GM23248 (cell line): ENCODE measurements around the gene SETD6. TPM values are rescaled to one million over a fixed set of nuclear protein-coding genes. Genes with fewer than 3 reads are reported as not detected.

Experiments used
- DNase-seq: peaks from one replicate; pipeline ENCODE4 v3.0.0-alpha.2; 2015
- H2AFZ ChIP-seq: fragments of 200-600 bp; sonication (generic); 2 replicates; pipeline ENCODE4 v1.6.1; 2016; ENCODE audit warnings: antibody characterized with exemption
- H3F3A ChIP-seq: fragments of 200-600 bp; sonication (generic); 2 replicates; pipeline ENCODE4 v1.6.1; 2016; ENCODE audit warnings: mild to moderate bottlenecking, antibody characterized with exemption, mixed run types; ENCODE audit not compliant: insufficient read depth
- H3K27ac ChIP-seq: fragments of 200-600 bp; sonication (generic); 2 replicates; pipeline ENCODE4 v1.5.1; 2016; ENCODE audit warnings: mild to moderate bottlenecking
- H3K27me3 ChIP-seq: fragments of 200-600 bp; sonication (generic); replicated peaks from 2 replicates; pipeline ENCODE4 v1.6.1; 2016; ENCODE audit warnings: mild to moderate bottlenecking; ENCODE audit not compliant: insufficient read depth
- H3K36me3 ChIP-seq: fragments of 200-600 bp; sonication (generic); 2 replicates; pipeline ENCODE4 v1.6.1; 2016; ENCODE audit warnings: low read depth, mild to moderate bottlenecking
- H3K4me1 ChIP-seq: fragments of 200-600 bp; sonication (generic); 2 replicates; pipeline ENCODE4 v1.6.1; 2016; ENCODE audit warnings: mild to moderate bottlenecking; ENCODE audit not compliant: insufficient read depth
- H3K4me2 ChIP-seq: fragments of 200-600 bp; sonication (generic); one replicate; pipeline ENCODE4 v1.6.1; 2016; ENCODE audit warnings: mild to moderate bottlenecking; ENCODE audit not compliant: unreplicated experiment
- H3K4me3 ChIP-seq: fragments of 200-600 bp; sonication (generic); 2 replicates; pipeline ENCODE4 v1.5.1; 2016; ENCODE audit warnings: mild to moderate bottlenecking
- H3K79me2 ChIP-seq: fragments of 200-600 bp; sonication (generic); 2 replicates; pipeline ENCODE4 v1.6.1; 2016; ENCODE audit warnings: mild to moderate bottlenecking; ENCODE audit not compliant: insufficient read depth
- H3K9ac ChIP-seq: fragments of 200-600 bp; sonication (generic); 2 replicates; pipeline ENCODE4 v1.6.1; 2016; ENCODE audit warnings: mild to moderate bottlenecking
- H3K9me2 ChIP-seq: fragments of 200-600 bp; sonication (generic); 2 replicates; pipeline ENCODE4 v1.6.1; 2016; ENCODE audit warnings: mixed run types, mild to moderate bottlenecking, moderate library complexity; ENCODE audit not compliant: insufficient read depth
- H3K9me3 ChIP-seq: fragments of 200-600 bp; sonication (generic); one replicate; pipeline ENCODE4 v1.6.1; 2017; ENCODE audit warnings: low read depth
- H4K20me1 ChIP-seq: fragments of 200-600 bp; sonication (generic); 2 replicates; pipeline ENCODE4 v1.6.0; 2016; ENCODE audit not compliant: insufficient read depth
- EZH2 ChIP-seq: fragments of 200-600 bp; sonication (generic); IDR thresholded peaks from 2 replicates; pipeline ENCODE4 v1.6.1; 2018; ENCODE audit warnings: antibody characterized with exemption, mild to moderate bottlenecking; ENCODE audit not compliant: insufficient read depth, poor library complexity, severe bottlenecking
- EZH2phosphoT487 ChIP-seq: fragments of 200-600 bp; sonication (generic); IDR thresholded peaks from 2 replicates; pipeline ENCODE4 v1.6.1; 2018; ENCODE audit warnings: antibody characterized with exemption, moderate library complexity, mild to moderate bottlenecking, low read depth; ENCODE audit not compliant: insufficient read depth
- WGBS, 2 experiments: methylation state at CpG; one replicate each; pipeline ENCODE4 v1.1.6; 2015 to 2017; ENCODE audit warnings: low lambda C conversion rate in 2 of 2, low coverage in 1 of 2; ENCODE audit errors: missing lambda C conversion rate in 2 of 2; 5-methylcytosine and 5-hydroxymethylcytosine counted together
- in situ Hi-C: fragments of 300-500 bp; cut with MboI; formaldehyde crosslinking; loops from 2 replicates; pipeline ENCODE4 v1.15.0; 2020
- polyA plus RNA-seq: library from polyadenylated mRNA; unstranded; fragments of >200 nt; fragmentation: Nextera tagmentation; extraction: Ambion mirVana; gene quantifications from 2 replicates; pipeline ENCODE4 v1.2.1, GENCODE V29; 2016
- total RNA-seq: library from RNA; depleted of rRNA; stranded (reverse); fragments of >200 nt; shearing (Covaris generic); gene quantifications from 2 replicates; pipeline ENCODE4 v1.2.3, GENCODE V29; 2014

Gene SETD6
- total and polyA plus RNA-seq, 2 experiments from 2014 or later: 9.4 to 11.5 TPM

DNA sequence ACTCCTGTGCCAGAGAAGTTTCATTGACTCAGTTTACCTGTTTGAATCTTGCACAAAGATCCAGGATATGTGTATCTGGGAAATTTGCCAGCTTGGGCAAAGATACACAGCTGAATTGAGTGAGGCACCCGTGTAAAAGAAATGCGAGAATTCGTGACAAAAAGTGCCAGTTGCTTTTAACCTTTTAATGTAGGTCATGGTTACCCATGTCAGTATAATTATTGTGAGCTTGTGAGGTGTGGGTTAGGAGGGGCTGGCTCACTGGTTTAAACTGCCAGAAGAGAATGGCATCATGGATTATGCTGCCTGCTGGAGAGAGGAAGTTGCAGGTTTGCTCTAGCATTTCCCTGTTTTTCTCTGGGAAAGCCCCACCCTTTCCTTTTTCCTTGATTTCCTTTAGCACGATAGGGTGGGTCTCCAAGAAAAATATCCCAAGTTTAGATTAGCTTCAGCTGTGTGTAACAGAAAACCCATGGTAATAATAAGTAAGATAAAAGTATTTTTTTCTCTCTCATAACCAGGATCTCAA, 40.2 kb upstream of the SETD6 start:
- Histone ChIP-seq H3K9ac (no peak overlapping the region), H2AFZ (no peak overlapping the region), H3F3A (no peaks in the 10 kb centered on the region), H3K9me3 (no peaks in the 10 kb centered on the region), H4K20me1 (no peaks in the 10 kb centered on the region), H3K36me3 (no peaks in the 10 kb centered on the region), H3K79me2 (no peaks in the 10 kb centered on the region), H3K27ac (no peak overlapping the region), H3K4me2 (no peak overlapping the region), H3K4me3 (no peak overlapping the region), H3K27me3 (peaks cover 3% of the 10 kb centered on the region; the same call in 1 of the 2 replicates), H3K4me1 (no peaks in the 10 kb centered on the region), H3K9me2 (no peaks in the 10 kb centered on the region)
- no peak for DNase-seq
- in situ Hi-C loops: loop anchor here (25.0 kb wide), 1 partner anchor 463 kb away; the partner anchor contains the start of genes USB1 and ZNF319
- WGBS, 2 experiments: 11 to 18% methylated on average over 4 of the region's 4 CpGs
- TF ChIP-seq EZH2phosphoT487: no peak
- TF ChIP-seq EZH2: no peak

DNA sequence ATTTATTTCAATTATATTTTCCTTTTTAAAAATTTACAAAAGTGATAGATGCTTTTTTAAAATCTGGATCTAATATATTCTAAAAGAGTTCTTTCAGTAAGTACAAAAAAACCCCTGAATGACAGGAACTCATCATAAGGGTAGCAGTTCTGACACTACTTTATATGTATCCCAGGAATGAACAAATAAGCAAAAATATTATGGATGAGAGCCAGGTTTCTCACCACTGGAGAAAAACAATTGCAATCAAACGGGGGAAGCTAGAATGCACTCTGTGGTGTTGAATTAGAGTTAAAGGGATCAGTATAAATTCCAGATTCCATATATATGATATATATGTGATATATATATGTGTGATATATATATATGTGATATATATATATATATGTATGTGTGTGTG, 38.5 kb upstream of the SETD6 start:
- H2AFZ ChIP-seq: no peak overlapping the region
- H3K9me3 ChIP-seq: no peaks in the 10 kb centered on the region
- no peaks in the 10 kb centered on the region for H3K36me3 ChIP-seq
- no peaks in the 10 kb centered on the region for H3K79me2 ChIP-seq
- H3K9ac ChIP-seq: no peak overlapping the region
- no peaks in the 10 kb centered on the region for H3K4me1 ChIP-seq
- no peaks in the 10 kb centered on the region for H4K20me1 ChIP-seq
- in situ Hi-C loops: loop anchor here (25.0 kb wide), 1 partner anchor 464 kb away; the partner anchor contains the start of genes USB1 and ZNF319
- H3K27me3 ChIP-seq: no peaks in the 10 kb centered on the region
- H3F3A ChIP-seq: no peaks in the 10 kb centered on the region
- no peak for TF ChIP-seq EZH2
- no peak for DNase-seq
- H3K27ac ChIP-seq: no peak overlapping the region
- no peak overlapping the region for H3K4me3 ChIP-seq
- no peaks in the 10 kb centered on the region for H3K9me2 ChIP-seq
- no peak overlapping the region for H3K4me2 ChIP-seq
- 32 to 36% methylated on average over 1 of the region's 1 CpG for WGBS, 2 experiments

DNA sequence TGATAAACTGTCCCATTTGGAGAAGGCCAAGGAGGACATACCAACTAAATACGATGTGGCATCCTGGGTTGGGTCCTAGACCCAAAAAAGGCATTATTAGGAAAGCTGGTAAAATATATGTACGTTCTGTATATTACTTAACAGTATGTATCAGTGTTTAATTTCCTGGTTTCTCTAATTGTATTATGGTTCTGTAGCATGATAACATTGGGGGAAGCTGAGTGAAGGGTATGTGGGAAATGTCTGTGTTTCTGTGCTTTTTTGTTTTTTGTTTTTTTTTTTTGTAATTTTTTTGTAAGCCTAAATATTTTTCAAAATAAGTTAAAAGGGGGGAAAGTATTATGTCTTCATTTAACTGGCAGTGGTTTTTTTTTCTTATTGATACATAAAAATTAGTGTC, 36.9 kb upstream of the SETD6 start:
- no peaks in the 10 kb centered on the region for H3K9me2 ChIP-seq
- no peaks in the 10 kb centered on the region for H3K79me2 ChIP-seq
- no peak overlapping the region for H3K4me2 ChIP-seq
- in situ Hi-C loops: loop anchor here (25.0 kb wide), 1 partner anchor 466 kb away; the partner anchor contains the start of genes USB1 and ZNF319
- H3K4me1 ChIP-seq: no peaks in the 10 kb centered on the region
- TF ChIP-seq EZH2phosphoT487 (no peak), EZH2 (no peak)
- 59 to 66% methylated on average over 2 of the region's 2 CpGs for WGBS, 2 experiments
- H3F3A ChIP-seq: no peaks in the 10 kb centered on the region
- H3K4me3 ChIP-seq: no peak overlapping the region
- H2AFZ ChIP-seq: no peak overlapping the region
- no peaks in the 10 kb centered on the region for H4K20me1 ChIP-seq
- no peak for DNase-seq
- no peaks in the 10 kb centered on the region for H3K36me3 ChIP-seq
- no peaks in the 10 kb centered on the region for H3K27me3 ChIP-seq
- H3K9ac ChIP-seq: no peak overlapping the region
- no peaks in the 10 kb centered on the region for H3K9me3 ChIP-seq
- H3K27ac ChIP-seq: no peak overlapping the region

DNA sequence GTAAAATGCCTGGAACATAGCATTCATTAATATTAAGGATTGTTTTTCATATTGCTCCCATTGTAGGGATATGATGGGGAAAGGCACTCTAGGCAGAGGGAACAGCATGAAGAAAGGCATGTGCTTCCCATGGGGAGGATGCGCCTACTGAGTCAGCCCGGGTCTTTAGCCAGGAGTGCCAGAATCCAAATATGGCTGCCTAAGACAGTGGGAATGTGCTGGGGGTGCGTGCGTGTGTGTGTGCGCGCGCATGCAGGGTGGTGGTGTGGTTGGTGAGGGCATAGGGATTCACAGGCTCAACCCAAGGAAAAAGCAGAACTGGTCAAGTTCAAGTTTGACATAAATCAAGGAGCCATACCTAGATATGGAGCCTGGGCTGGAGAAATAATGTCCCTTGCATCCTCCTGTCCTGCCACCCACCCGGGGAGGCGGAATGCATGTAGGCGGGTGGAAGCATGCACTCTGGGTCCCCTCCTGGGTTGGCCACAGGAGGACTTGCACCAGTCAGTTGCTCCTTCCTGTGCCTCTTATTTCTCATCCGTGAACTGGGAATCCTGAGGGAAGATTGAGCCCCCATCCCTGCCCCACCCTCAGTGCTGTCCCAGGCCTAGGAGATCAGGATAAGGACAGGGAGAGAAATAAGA, 34.0 kb upstream of the SETD6 start:
- Histone ChIP-seq H3K4me2 (no peak overlapping the region), H3K9me3 (no peaks in the 10 kb centered on the region), H3K27ac (no peak overlapping the region), H4K20me1 (no peaks in the 10 kb centered on the region), H3K79me2 (no peaks in the 10 kb centered on the region), H3K4me3 (no peak overlapping the region), H3F3A (no peaks in the 10 kb centered on the region), H3K9me2 (no peaks in the 10 kb centered on the region), H3K9ac (no peak overlapping the region), H2AFZ (no peak overlapping the region), H3K4me1 (no peaks in the 10 kb centered on the region), H3K36me3 (no peaks in the 10 kb centered on the region), H3K27me3 (no peaks in the 10 kb centered on the region)
- WGBS, 2 experiments: 95 to 97% methylated on average over 10 to 11 of the region's 11 CpGs
- DNase-seq: no peak
- in situ Hi-C loops: loop anchor here (25.0 kb wide), 1 partner anchor 469 kb away; the partner anchor contains the start of genes USB1 and ZNF319
- no peak for TF ChIP-seq EZH2
